Activated effector memory CD4-positive, alpha-beta T cell treated with anti-CD3 and anti-CD28 coated beads, Interleukin-2, amount 50 U/mL, for 16 hours (primary cell): Measurements from ENCODE around the gene CSF3.

Experiments
- DNase-seq: peaks from one replicate; pipeline ENCODE4 v3.0.0-alpha.2; 2020

The CSF3 gene

GRCh38 chr17:40025991-40026815 lies 11.0 kb downstream of the CSF3 start:
- peak; percentile 75 for DNase-seq

- DNase-seq = peak; percentile 90
These were observed 11.8 kb downstream of the CSF3 start for GRCh38 chr17:40026816-40027613.

- no peak for DNase-seq
These were observed 12.4 kb downstream of the CSF3 start for GRCh38 chr17:40027614-40028012.

- no peak for DNase-seq
These were observed 13.4 kb downstream of the CSF3 start for GRCh38 chr17:40028595-40028994.

- no peak for DNase-seq
These were observed 16.5 kb downstream of the CSF3 start for GRCh38 chr17:40031706-40032105.

GRCh38 chr17:40032322-40033320 lies 17.4 kb downstream of the CSF3 start:
- DNase-seq = no peak

- no peak for DNase-seq
These were observed 18.1 kb downstream of the CSF3 start for GRCh38 chr17:40033339-40033738.

GRCh38 chr17:40034426-40035161 lies 19.4 kb downstream of the CSF3 start:
- DNase-seq = no peak

GRCh38 chr17:40035162-40035559 lies 19.9 kb downstream of the CSF3 start:
- no peak for DNase-seq

GRCh38 chr17:40038882-40039513 lies 23.8 kb downstream of the CSF3 start:
- DNase-seq = no peak

- no peak for DNase-seq
These were observed 26.0 kb downstream of the CSF3 start for GRCh38 chr17:40041196-40041595.

GRCh38 chr17:40056379-40057015 lies 41.3 kb downstream of the CSF3 start:
- DNase-seq = no peak

GRCh38 chr17:40058186-40058784 lies 43.0 kb downstream of the CSF3 start:
- no peak for DNase-seq

- no peak for DNase-seq
These were observed 43.6 kb downstream of the CSF3 start for GRCh38 chr17:40058865-40059264.

GRCh38 chr17:40059729-40060475 lies 44.7 kb downstream of the CSF3 start:
- DNase-seq = no peak

GRCh38 chr17:40060887-40061608 lies 45.8 kb downstream of the CSF3 start:
- no peak for DNase-seq

- DNase-seq = no peak
These were observed 46.4 kb downstream of the CSF3 start for GRCh38 chr17:40061609-40062038.

- peak; percentile 90 for DNase-seq
These were observed 47.3 kb downstream of the CSF3 start, which contains the start of gene THRA for GRCh38 chr17:40062329-40063186. Gene THRA (plus strand): TSS chr17:40062965. CDS start chr17:40074489, 11,524 bp downstream.
